Measurements from ENCODE around the gene CDKN1A.
A peak's percentile ranks its signal among the peaks of the same experiment; 100 is the strongest.

CDKN1A gene

DNA sequence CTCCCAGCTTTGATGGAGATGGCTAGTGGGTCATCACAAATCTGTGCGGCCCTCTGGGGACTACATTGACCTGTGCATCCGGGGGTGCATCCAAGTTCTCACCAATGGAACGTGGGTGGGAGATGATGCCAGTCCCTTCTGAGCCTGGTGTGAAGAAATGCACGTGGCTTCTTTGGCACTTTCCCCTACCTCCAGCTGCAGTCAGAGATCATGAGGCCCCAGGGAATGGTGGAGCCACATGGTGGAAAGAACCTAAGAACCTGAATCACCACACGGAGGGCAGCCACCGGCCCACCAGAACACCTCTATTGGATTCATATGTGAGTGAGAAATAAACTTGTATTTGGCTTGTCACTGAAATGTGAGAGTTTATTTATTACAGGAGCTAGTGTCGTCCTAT lies 9.9 kb upstream of the CDKN1A start:
- Histone ChIP-seq H3K9ac (ENCODE audit: low read length) (no peak overlapping the region), H3K27ac (ENCODE audit: low read depth, low read length) (no peak overlapping the region), H3K27me3 (ENCODE audit: control insufficient read depth, insufficient read depth, low read length) (no peaks in the 10 kb centered on the region), H3K36me3 (ENCODE audit: control insufficient read depth, insufficient read depth, low read length) (no peaks in the 10 kb centered on the region), H3K4me1 (ENCODE audit: control insufficient read depth, insufficient read depth, low read length) (peaks cover 38% of the 10 kb centered on the region), H3K9me3 (ENCODE audit: control insufficient read depth, insufficient read depth, low read depth, low read length) (peaks cover 4% of the 10 kb centered on the region), H3K4me3 (ENCODE audit: low read depth, low read length) (no peak overlapping the region)

DNA sequence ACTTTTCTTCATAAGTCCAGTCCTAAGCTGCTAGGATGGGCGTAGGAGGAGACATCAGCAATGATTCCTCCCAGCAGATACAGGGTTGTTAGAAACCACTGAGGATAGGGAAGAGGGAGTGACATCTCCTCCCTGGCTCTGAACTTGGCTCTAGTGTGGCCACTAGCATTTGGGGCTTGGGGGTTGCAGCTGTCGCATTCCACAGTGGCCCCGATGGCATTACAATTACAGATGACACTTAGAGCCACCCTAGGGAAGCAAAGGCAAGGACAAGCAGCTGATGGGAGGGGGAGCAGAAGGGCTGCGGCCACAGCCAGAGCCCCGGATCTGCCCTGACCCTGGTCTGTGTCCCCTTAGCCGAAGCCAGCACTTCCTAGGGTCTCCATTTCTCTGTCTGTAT lies 9.5 kb upstream of the CDKN1A start:
- Histone ChIP-seq H3K4me3 (ENCODE audit: low read depth, low read length) (no peak overlapping the region), H3K9me3 (ENCODE audit: control insufficient read depth, insufficient read depth, low read depth, low read length) (peaks cover 4% of the 10 kb centered on the region), H3K36me3 (ENCODE audit: control insufficient read depth, insufficient read depth, low read length) (no peaks in the 10 kb centered on the region), H3K4me1 (ENCODE audit: control insufficient read depth, insufficient read depth, low read length) (peaks cover 38% of the 10 kb centered on the region), H3K9ac (ENCODE audit: low read length) (no peak overlapping the region), H3K27me3 (ENCODE audit: control insufficient read depth, insufficient read depth, low read length) (no peaks in the 10 kb centered on the region), H3K27ac (ENCODE audit: low read depth, low read length) (no peak overlapping the region)

DNA sequence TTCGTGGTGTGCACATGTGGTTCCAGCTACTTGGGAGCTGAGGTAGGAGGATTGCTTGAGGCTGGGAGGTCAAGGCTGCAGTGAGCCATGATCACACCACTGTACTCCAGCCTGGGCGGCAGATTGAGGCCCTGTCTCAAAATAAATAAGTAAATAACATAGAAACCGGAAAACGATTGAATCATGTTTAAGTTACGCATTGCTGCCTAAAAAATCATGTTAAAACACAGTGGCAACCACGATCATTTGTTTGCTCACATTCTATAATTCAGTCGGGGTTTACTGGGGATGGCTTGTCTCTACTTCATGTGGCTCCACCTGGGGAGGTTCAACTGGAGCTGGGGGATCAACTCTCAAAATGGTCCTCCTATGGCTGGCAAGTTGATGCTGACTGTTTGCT lies 8.2 kb upstream of the CDKN1A start:
- H3K36me3 ChIP-seq (ENCODE audit: control insufficient read depth, insufficient read depth, low read length): no peaks in the 10 kb centered on the region
- H3K27ac ChIP-seq (ENCODE audit: low read depth, low read length): no peak overlapping the region
- H3K4me1 ChIP-seq (ENCODE audit: control insufficient read depth, insufficient read depth, low read length): peaks cover 38% of the 10 kb centered on the region
- no peaks in the 10 kb centered on the region for H3K27me3 ChIP-seq (ENCODE audit: control insufficient read depth, insufficient read depth, low read length)
- no peak overlapping the region for H3K4me3 ChIP-seq (ENCODE audit: low read depth, low read length)
- peaks cover 4% of the 10 kb centered on the region for H3K9me3 ChIP-seq (ENCODE audit: control insufficient read depth, insufficient read depth, low read depth, low read length)
- H3K9ac ChIP-seq (ENCODE audit: low read length): no peak overlapping the region

DNA sequence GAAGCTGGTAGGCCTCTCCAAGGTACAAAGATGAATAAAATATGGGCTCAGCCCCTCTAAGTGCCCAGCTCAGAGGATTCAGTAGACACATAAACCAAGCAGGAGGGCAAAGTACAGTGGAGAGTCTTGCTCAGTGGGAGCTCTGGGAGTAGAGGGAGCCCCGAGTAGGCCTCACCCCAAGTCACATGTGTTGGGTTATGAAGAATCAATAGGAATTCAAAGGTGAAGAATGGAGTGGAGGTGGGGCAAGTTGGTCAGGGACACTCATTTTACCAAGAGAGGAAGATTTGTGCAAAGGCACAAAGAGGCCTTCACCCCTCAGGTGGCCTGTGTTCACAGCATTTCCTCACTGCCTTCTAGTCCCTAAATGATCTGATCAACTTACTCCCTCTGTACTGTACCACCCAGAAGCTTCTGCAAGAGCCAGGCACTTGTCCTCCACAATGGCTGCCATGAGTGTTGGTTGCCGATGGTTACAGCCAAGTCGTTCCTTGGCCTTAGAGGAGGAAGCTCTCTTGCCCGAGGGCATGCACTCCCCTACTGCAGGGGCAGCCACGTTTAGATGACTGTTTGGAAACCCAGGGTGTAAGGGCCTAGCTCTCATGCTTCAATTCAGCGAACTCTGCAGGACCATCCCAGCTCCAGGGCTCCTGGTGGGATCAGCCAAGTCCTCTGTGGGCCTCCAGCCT lies 6.7 kb upstream of the CDKN1A start:
- no peak overlapping the region for H3K9ac ChIP-seq (ENCODE audit: low read length)
- no peak overlapping the region for H3K27ac ChIP-seq (ENCODE audit: low read depth, low read length)
- H3K9me3 ChIP-seq (ENCODE audit: control insufficient read depth, insufficient read depth, low read depth, low read length): peaks cover 4% of the 10 kb centered on the region
- H3K4me3 ChIP-seq (ENCODE audit: low read depth, low read length): no peak overlapping the region
- peaks cover 37% of the 10 kb centered on the region for H3K4me1 ChIP-seq (ENCODE audit: control insufficient read depth, insufficient read depth, low read length)
- H3K27me3 ChIP-seq (ENCODE audit: control insufficient read depth, insufficient read depth, low read length): no peaks in the 10 kb centered on the region
- H3K36me3 ChIP-seq (ENCODE audit: control insufficient read depth, insufficient read depth, low read length): no peaks in the 10 kb centered on the region

DNA sequence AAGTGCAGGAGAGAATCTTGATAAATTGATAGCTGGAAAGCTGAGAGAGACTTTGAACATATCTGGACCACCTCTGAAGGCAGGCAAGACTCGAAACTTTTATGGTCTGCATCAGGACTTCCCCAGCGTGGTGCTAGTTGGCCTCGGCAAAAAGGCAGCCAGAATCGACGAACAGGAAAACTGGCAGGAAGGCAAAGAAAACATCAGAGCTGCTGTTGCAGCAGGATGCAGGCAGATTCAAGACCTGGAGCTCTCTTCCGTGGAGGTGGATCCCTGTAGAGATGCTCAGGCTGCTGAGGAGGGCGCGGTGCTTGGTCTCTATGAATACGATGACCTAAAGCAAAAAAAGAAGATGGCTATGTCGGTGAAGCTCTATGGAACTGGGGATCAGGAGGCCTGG lies 4.6 kb upstream of the CDKN1A start:
- Histone ChIP-seq H3K4me3 (ENCODE audit: low read depth, low read length) (no peak overlapping the region), H3K36me3 (ENCODE audit: control insufficient read depth, insufficient read depth, low read length) (no peaks in the 10 kb centered on the region), H3K27ac (ENCODE audit: low read depth, low read length) (no peak overlapping the region), H3K27me3 (ENCODE audit: control insufficient read depth, insufficient read depth, low read length) (peaks cover 2% of the 10 kb centered on the region; the same call in 1 of the 2 replicates), H3K9me3 (ENCODE audit: control insufficient read depth, insufficient read depth, low read depth, low read length) (peaks cover 4% of the 10 kb centered on the region), H3K4me1 (ENCODE audit: control insufficient read depth, insufficient read depth, low read length) (peaks cover 34% of the 10 kb centered on the region), H3K9ac (ENCODE audit: low read length) (no peak overlapping the region)

DNA sequence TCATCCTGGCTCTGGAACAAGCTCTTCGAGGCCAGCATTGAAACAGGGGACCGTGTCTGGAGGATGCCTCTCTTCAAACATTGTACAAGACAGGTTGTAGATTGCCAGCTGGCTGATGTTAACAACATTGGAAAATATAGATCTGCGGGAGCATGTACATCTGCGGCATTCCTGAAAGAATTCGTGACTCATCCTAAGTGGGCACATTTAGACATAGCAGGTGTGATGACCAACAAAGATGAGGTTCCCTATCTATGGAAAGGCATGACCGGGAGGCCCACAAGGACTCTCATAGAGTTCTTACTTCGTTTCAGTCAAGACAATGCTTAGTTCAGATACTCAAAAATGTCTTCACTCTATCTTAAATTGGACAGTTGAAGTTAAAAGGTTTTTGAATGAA lies 3.6 kb upstream of the CDKN1A start:
- Histone ChIP-seq H3K36me3 (ENCODE audit: control insufficient read depth, insufficient read depth, low read length) (no peaks in the 10 kb centered on the region), H3K4me1 (ENCODE audit: control insufficient read depth, insufficient read depth, low read length) (peaks cover 26% of the 10 kb centered on the region), H3K27me3 (ENCODE audit: control insufficient read depth, insufficient read depth, low read length) (peaks cover 12% of the 10 kb centered on the region; the same call in 1 of the 2 replicates), H3K4me3 (ENCODE audit: low read depth, low read length) (no peak overlapping the region), H3K9ac (ENCODE audit: low read length) (no peak overlapping the region), H3K27ac (ENCODE audit: low read depth, low read length) (no peak overlapping the region), H3K9me3 (ENCODE audit: control insufficient read depth, insufficient read depth, low read depth, low read length) (peaks cover 4% of the 10 kb centered on the region)

DNA sequence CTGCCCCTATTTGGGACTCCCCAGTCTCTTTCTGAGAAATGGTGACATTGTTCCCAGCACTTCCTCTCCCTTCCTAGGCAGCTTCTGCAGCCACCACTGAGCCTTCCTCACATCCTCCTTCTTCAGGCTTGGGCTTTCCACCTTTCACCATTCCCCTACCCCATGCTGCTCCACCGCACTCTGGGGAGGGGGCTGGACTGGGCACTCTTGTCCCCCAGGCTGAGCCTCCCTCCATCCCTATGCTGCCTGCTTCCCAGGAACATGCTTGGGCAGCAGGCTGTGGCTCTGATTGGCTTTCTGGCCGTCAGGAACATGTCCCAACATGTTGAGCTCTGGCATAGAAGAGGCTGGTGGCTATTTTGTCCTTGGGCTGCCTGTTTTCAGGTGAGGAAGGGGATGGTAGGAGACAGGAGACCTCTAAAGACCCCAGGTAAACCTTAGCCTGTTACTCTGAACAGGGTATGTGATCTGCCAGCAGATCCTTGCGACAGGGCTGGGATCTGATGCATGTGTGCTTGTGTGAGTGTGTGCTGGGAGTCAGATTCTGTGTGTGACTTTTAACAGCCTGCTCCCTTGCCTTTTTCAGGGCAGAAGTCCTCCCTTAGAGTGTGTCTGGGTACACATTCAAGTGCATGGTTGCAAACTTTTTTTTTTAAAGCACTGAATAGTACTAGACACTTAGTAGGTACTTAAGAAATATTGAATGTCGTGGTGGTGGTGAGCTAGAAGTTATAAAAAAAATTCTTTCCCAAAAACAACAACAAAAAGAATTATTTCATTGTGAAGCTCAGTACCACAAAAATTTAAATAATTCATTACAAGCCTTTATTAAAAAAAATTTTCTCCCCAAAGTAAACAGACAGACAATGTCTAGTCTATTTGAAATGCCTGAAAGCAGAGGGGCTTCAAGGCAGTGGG lies 2.1 kb upstream of the CDKN1A start:
- H3K36me3 ChIP-seq (ENCODE audit: control insufficient read depth, insufficient read depth, low read length): no peaks in the 10 kb centered on the region
- peak overlapping the region; percentile 68 for H3K27ac ChIP-seq (ENCODE audit: low read depth, low read length)
- peak overlapping the region; percentile 32; the same call in 1 of the 2 replicates for H3K4me3 ChIP-seq (ENCODE audit: low read depth, low read length)
- peaks cover 15% of the 10 kb centered on the region; the same call in 1 of the 2 replicates for H3K27me3 ChIP-seq (ENCODE audit: control insufficient read depth, insufficient read depth, low read length)
- peak overlapping the region; percentile 87 for H3K9ac ChIP-seq (ENCODE audit: low read length)
- peaks cover 31% of the 10 kb centered on the region for H3K4me1 ChIP-seq (ENCODE audit: control insufficient read depth, insufficient read depth, low read length)
- no peaks in the 10 kb centered on the region for H3K9me3 ChIP-seq (ENCODE audit: control insufficient read depth, insufficient read depth, low read depth, low read length)

DNA sequence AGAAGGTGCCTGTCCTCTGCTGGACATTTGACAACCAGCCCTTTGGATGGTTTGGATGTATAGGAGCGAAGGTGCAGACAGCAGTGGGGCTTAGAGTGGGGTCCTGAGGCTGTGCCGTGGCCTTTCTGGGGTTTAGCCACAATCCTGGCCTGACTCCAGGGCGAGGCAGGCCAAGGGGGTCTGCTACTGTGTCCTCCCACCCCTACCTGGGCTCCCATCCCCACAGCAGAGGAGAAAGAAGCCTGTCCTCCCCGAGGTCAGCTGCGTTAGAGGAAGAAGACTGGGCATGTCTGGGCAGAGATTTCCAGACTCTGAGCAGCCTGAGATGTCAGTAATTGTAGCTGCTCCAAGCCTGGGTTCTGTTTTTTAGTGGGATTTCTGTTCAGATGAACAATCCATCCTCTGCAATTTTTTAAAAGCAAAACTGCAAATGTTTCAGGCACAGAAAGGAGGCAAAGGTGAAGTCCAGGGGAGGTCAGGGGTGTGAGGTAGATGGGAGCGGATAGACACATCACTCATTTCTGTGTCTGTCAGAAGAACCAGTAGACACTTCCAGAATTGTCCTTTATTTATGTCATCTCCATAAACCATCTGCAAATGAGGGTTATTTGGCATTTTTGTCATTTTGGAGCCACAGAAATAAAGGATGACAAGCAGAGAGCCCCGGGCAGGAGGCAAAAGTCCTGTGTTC lies 1.3 kb upstream of the CDKN1A start:
- H3K9me3 ChIP-seq (ENCODE audit: control insufficient read depth, insufficient read depth, low read depth, low read length): no peaks in the 10 kb centered on the region
- peak overlapping the region; percentile 81 for H3K9ac ChIP-seq (ENCODE audit: low read length)
- peak overlapping the region; percentile 68; the same call in 1 of the 2 replicates for H3K27ac ChIP-seq (ENCODE audit: low read depth, low read length)
- peaks cover 35% of the 10 kb centered on the region for H3K4me1 ChIP-seq (ENCODE audit: control insufficient read depth, insufficient read depth, low read length)
- H3K4me3 ChIP-seq (ENCODE audit: low read depth, low read length): peak overlapping the region; percentile 28; the same call in 1 of the 2 replicates
- H3K27me3 ChIP-seq (ENCODE audit: control insufficient read depth, insufficient read depth, low read length): peaks cover 15% of the 10 kb centered on the region; the same call in 1 of the 2 replicates
- H3K36me3 ChIP-seq (ENCODE audit: control insufficient read depth, insufficient read depth, low read length): peaks cover 5% of the 10 kb centered on the region; the same call in 1 of the 2 replicates

DNA sequence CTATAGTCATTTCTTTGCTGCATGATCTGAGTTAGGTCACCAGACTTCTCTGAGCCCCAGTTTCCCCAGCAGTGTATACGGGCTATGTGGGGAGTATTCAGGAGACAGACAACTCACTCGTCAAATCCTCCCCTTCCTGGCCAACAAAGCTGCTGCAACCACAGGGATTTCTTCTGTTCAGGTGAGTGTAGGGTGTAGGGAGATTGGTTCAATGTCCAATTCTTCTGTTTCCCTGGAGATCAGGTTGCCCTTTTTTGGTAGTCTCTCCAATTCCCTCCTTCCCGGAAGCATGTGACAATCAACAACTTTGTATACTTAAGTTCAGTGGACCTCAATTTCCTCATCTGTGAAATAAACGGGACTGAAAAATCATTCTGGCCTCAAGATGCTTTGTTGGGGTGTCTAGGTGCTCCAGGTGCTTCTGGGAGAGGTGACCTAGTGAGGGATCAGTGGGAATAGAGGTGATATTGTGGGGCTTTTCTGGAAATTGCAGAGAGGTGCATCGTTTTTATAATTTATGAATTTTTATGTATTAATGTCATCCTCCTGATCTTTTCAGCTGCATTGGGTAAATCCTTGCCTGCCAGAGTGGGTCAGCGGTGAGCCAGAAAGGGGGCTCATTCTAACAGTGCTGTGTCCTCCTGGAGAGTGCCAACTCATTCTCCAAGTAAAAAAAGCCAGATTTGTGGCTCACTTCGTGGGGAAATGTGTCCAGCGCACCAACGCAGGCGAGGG lies 594 bp upstream of the CDKN1A start:
- no peak overlapping the region; the same call in 1 of the 2 replicates for H3K27ac ChIP-seq (ENCODE audit: low read depth, low read length)
- H3K27me3 ChIP-seq (ENCODE audit: control insufficient read depth, insufficient read depth, low read length): peaks cover 15% of the 10 kb centered on the region; the same call in 1 of the 2 replicates
- peak overlapping the region; percentile 86 for H3K4me3 ChIP-seq (ENCODE audit: low read depth, low read length)
- peaks cover 40% of the 10 kb centered on the region for H3K4me1 ChIP-seq (ENCODE audit: control insufficient read depth, insufficient read depth, low read length)
- no peaks in the 10 kb centered on the region for H3K9me3 ChIP-seq (ENCODE audit: control insufficient read depth, insufficient read depth, low read depth, low read length)
- H3K36me3 ChIP-seq (ENCODE audit: control insufficient read depth, insufficient read depth, low read length): peaks cover 11% of the 10 kb centered on the region; the same call in 1 of the 2 replicates
- H3K9ac ChIP-seq (ENCODE audit: low read length): peak overlapping the region; percentile 81

Data from HUES6 (cell line).